Body of pancreas (tissue), 4 donors: ENCODE data around the gene FNDC3B.

Experiments used
- CTCF ChIP-seq, 7 experiments: fragments of 450-650 bp in 4 of 7; fragments of 200-600 bp in 3 of 7; sonication (generic) in 3 of 7; IDR thresholded peaks; one replicate each; pipeline ENCODE4 v1.5.1; 2016 to 2019; ENCODE audit warnings: antibody characterized with exemption in 7 of 7
- POLR2A ChIP-seq, 3 donors: fragments of 450-650 bp; IDR thresholded peaks; one replicate each; pipeline ENCODE4 v1.6.1; 2016; ENCODE audit warnings: antibody characterized with exemption in 3 of 3, mild to moderate bottlenecking in 2 of 3

- TF ChIP-seq CTCF (IDR thresholded peaks at IDR 0.05) (no peak), POLR2A (IDR thresholded peaks at IDR 0.05) (no peak)
These were observed 173.8 kb downstream of the FNDC3B start for GRCh38 chr3:172213200-172213599.
